Breast epithelium (tissue), 3 donors: Measurements from ENCODE around the gene HENMT1.

ENCODE experiments used
- CTCF ChIP-seq, 3 donors: fragments of 450-650 bp; IDR thresholded peaks; one replicate each; pipeline ENCODE4 v1.5.1; 2016 to 2017; ENCODE audit warnings: antibody characterized with exemption in 3 of 3, mild to moderate bottlenecking in 3 of 3, moderate library complexity in 3 of 3
- POLR2A ChIP-seq: fragments of 450-650 bp; IDR thresholded peaks from one replicate; pipeline ENCODE4 v1.6.1; 2016; ENCODE audit warnings: antibody characterized with exemption, mild to moderate bottlenecking, moderate library complexity
- POLR2AphosphoS5 ChIP-seq, 3 donors: sonication (generic); formaldehyde crosslinking; IDR thresholded peaks; one replicate each; pipeline ENCODE4 v1.6.1; 2017; ENCODE audit warnings: antibody characterized with exemption in 3 of 3

- TF ChIP-seq POLR2AphosphoS5 (IDR thresholded peaks at IDR 0.05) = no peak
- no peak for TF ChIP-seq CTCF (IDR thresholded peaks at IDR 0.05)
- TF ChIP-seq POLR2A = no peak
Measured at GRCh38 chr1:108645564-108646184, 15.2 kb downstream of the HENMT1 start.
